WI38 (cell line): ENCODE results near the gene CD79A.

Experiments
- H3K4me3 ChIP-seq: 2 replicates; pipeline ENCODE4 v1.5.1; 2011; ENCODE audit warnings: low read depth, mild to moderate bottlenecking, control low read depth, low read length
- CTCF ChIP-seq: IDR thresholded peaks from 2 replicates; pipeline ENCODE4 v1.5.1; 2012; ENCODE audit warnings: low read depth, mild to moderate bottlenecking, control low read depth, low read length

Gene CD79A

GRCh38 chr19:41887711-41888382 is 10.8 kb downstream of the CD79A start:
- 0 out of 2 replicates have a peak, but pooled peaks have one; percentile 1 for TF ChIP-seq CTCF
- H3K4me3 ChIP-seq: no peak overlapping the region

DNA sequence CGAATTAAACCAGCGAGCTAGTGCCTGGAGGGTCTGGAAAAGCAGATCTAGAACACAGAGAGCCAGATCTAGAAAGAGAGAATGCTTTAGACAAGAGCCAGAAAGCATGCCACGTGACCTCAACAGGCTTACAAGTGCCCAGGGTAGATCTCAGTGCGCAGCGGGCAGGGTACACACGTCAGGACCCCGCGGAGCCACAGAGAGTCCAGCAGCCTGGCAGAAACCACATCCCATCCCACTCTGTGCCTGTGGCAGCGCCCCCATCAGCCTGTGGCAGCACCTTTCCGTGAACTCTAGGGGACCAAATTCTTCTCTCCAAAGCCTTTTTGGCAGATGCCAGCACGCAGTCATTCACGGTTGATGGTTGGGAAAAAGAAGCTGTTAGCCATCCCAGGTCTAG is 11.8 kb downstream of the CD79A start:
- no peak overlapping the region for H3K4me3 ChIP-seq
- no peak for TF ChIP-seq CTCF

GRCh38 chr19:41889896-41890295 is 12.8 kb downstream of the CD79A start:
- H3K4me3 ChIP-seq: no peak overlapping the region
- TF ChIP-seq CTCF: no peak

GRCh38 chr19:41890936-41891335 is 13.9 kb downstream of the CD79A start:
- H3K4me3 ChIP-seq: no peak overlapping the region
- TF ChIP-seq CTCF: no peak

DNA sequence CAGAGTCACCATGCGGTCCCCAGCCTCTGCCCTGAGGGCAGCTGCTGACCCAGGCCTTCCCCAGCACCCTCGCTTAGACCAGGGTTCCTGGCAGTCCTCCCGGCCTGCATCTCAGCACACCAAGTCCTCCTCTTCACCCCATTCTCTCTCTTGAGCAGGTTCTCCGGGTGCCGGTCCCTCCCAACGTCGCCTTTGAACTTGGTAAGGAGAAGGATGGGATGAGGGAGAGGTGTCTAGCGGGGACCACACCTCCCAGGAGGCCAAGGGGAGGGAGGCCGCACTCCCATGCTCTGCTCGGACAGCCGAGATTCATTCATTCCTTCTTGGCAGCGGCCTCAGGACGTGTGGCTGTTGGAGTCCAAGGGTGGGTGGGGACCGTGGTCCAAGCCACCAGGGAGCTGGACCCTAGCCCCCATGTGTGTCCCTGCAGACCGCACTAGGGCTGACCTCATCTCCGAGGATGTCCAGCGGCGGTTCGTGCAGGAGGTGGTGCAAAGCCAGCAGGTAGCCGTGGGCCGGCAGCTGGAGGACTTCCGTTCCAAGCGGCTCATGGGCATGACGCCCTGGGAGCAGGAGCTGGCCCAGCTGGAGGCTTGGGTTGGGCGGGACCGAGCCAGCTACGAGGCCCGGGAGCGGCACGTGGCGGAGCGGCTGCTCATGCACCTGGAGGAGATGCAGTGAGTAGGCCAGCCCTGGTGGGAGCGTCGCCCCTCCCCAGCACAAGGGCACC is 15.3 kb downstream of the CD79A start:
- no peak overlapping the region for H3K4me3 ChIP-seq
- no peak for TF ChIP-seq CTCF

- TF ChIP-seq CTCF: 0 out of 2 replicates have a peak, but pooled peaks have one; percentile 8
- no peak overlapping the region for H3K4me3 ChIP-seq
Observed at GRCh38 chr19:41893899-41894298, 16.8 kb downstream of the CD79A start.

- no peak overlapping the region for H3K4me3 ChIP-seq
- no peak for TF ChIP-seq CTCF
Observed at GRCh38 chr19:41894350-41894749, 17.3 kb downstream of the CD79A start.
